Left cardiac atrium (tissue), 4 donors: ENCODE measurements around the gene BAD. TPM values are rescaled to one million over a fixed set of nuclear protein-coding genes. Genes with fewer than 3 reads are reported as not detected.
A peak's percentile ranks its signal among the peaks of the same experiment; 100 is the strongest.
"Not testable (repeated sequence)": the region's sequence is repeated elsewhere in the genome, so short reads cannot be mapped to it uniquely, and the experiment has no call there.

Experiments
- ATAC-seq, 2 donors: fragments of 200-7000 bp; cut with Tn5 transposase; one replicate each; pipeline ENCODE4 v1.9.1; 2020; ENCODE audit warnings: mild to moderate bottlenecking in 2 of 2, moderate library complexity in 2 of 2
- DNase-seq: peaks from one replicate; pipeline ENCODE4 v3.0.0-alpha.2; 2020
- intact Hi-C, 2 donors: fragments of 100-400 bp; cut with DNase I; formaldehyde crosslinking; loops; one replicate each; pipeline versions ENCODE4 v1.14.1 to v1.15.1; 2022 to 2023
- long read RNA-seq: library from polyadenylated mRNA; unstranded; transcript quantifications from one replicate; pipeline ENCODE4 v2.0.0, GENCODE V29; 2021
- total RNA-seq, 2 donors: library from RNA; stranded (reverse); fragmentation: NEBNext Ultra II Directional; extraction: Animal tissue kit (Norgen Biotek cat#: 25700); gene quantifications; one replicate each; pipeline ENCODE4 v1.2.1, GENCODE V29; 2021
- donor health status: DM: no; HTN: yes; CAD: no.
- donor health status: DM: no; HTN: yes; CAD: no; lungs with severe emphysema.
- donor health status: DM: yes; HTN: yes; CAD: no.
- donor health status: Dilated cardiomyopathy.

BAD gene
- 10 to 100 TPM; 68.9 to 96.3 TPM for total RNA-seq
- long read RNA-seq, transcript BAD-201 (4 exons, 929 nt): major isoform, 25 of 30 reads
- long read RNA-seq, partial matches to known transcripts: 0 of 30 reads
- long read RNA-seq, other reads (novel, unspliced or antisense): 1 of 30 reads

- DNase-seq (peak; percentile 96), ATAC-seq (peak; percentile 92 to 94)
Measured at GRCh38 chr11:64284048-64284961, at the start of gene BAD. Gene BAD, minus strand, starts transcription at chr11:64284665. Its CDS starts 297 bp downstream, at chr11:64284368.

GRCh38 chr11:64333556-64333955 is 49.1 kb upstream of the BAD start:
- ATAC-seq (no peak), DNase-seq (no peak)
- intact Hi-C loops: no loop called here

More at GRCh38 chr11:64284048-64284961, at the start of gene BAD:
- intact Hi-C loops: no loop called here

GRCh38 chr11:64331569-64332371 is 47.3 kb upstream of the BAD start:
- ATAC-seq (peak; percentile 72 to 86), DNase-seq (peak; percentile 88)
- intact Hi-C loops: no loop called here

GRCh38 chr11:64330888-64331287 is 46.4 kb upstream of the BAD start:
- DNase-seq (no peak), ATAC-seq (no peak)
- intact Hi-C loops: no loop called here

- intact Hi-C loops: no loop called here
- ATAC-seq (no peak), DNase-seq (no peak)
Measured at GRCh38 chr11:64327993-64328392, 43.5 kb upstream of the BAD start.

- intact Hi-C loops: no loop called here
- DNase-seq: no peak
- ATAC-seq: no peak
Measured at GRCh38 chr11:64327375-64327774, 42.9 kb upstream of the BAD start.

- intact Hi-C loops: no loop called here
- no peak for DNase-seq
- no peak for ATAC-seq
Measured at GRCh38 chr11:64324692-64325469, 40.4 kb upstream of the BAD start.

- ATAC-seq, intact Hi-C loops, DNase-seq: not testable (repeated sequence)
Measured at GRCh38 chr11:64323984-64324383, 39.5 kb upstream of the BAD start.

GRCh38 chr11:64323373-64323772 is 38.9 kb upstream of the BAD start:
- intact Hi-C loops: no loop called here

GRCh38 chr11:64322925-64323260 is 38.4 kb upstream of the BAD start:
- no peak for ATAC-seq
- intact Hi-C loops: no loop called here
- DNase-seq: no peak

More at GRCh38 chr11:64323373-64323772, 38.9 kb upstream of the BAD start:
- DNase-seq (no peak), ATAC-seq (no peak)

- intact Hi-C loops: no loop called here
- DNase-seq: no peak
- no peak for ATAC-seq
Measured at GRCh38 chr11:64321533-64321932, 37.1 kb upstream of the BAD start.

GRCh38 chr11:64321026-64321425 is 36.6 kb upstream of the BAD start:
- DNase-seq (no peak), ATAC-seq (no peak)
- intact Hi-C loops: no loop called here

- intact Hi-C loops: no loop called here
- DNase-seq (no peak), ATAC-seq (no peak)
Measured at GRCh38 chr11:64320556-64320955, 36.1 kb upstream of the BAD start.

GRCh38 chr11:64318766-64319761 is 34.6 kb upstream of the BAD start:
- no peak for ATAC-seq
- no peak for DNase-seq
- intact Hi-C loops: no loop called here

- intact Hi-C loops: no loop called here
- DNase-seq (peak; percentile 97), ATAC-seq (peak; percentile 92 to 94)
Measured at GRCh38 chr11:64317961-64318765, 33.7 kb upstream of the BAD start, which contains the start of gene PRDX5. Gene PRDX5, plus strand, starts transcription at chr11:64318121. Its CDS starts 95 bp downstream, at chr11:64318216.

GRCh38 chr11:64317325-64317960 is 33.0 kb upstream of the BAD start, which contains the start of gene TRMT112:
Gene TRMT112, minus strand, starts transcription at chr11:64317559. Its CDS starts 33 bp downstream, at chr11:64317526.
- intact Hi-C loops: no loop called here
- ATAC-seq (peak; percentile 85 to 87), DNase-seq (peak; percentile 96)
